Stimulated activated CD4-positive, alpha-beta T cell treated with anti-CD3 and anti-CD28 coated beads, Interleukin-1b, Interleukin-23, amount 100 ng/mL, for 1 hour (primary cell): Measurements from ENCODE around the gene NETO2.
"Not testable (repeated sequence)": the region's sequence is repeated elsewhere in the genome, so short reads cannot be mapped to it uniquely, and the experiment has no call there.

Source experiments
- DNase-seq, 2 donors: peaks; one replicate each; pipeline ENCODE4 v3.0.0-alpha.2; 2020; ENCODE audit warnings: low read depth in 2 of 2

The NETO2 gene

GRCh38 chr16:47065766-47066688, 77.7 kb downstream of the NETO2 start:
- DNase-seq: no peak

- DNase-seq: no peak
Observed at GRCh38 chr16:47064775-47065174, 79.0 kb downstream of the NETO2 start.

- DNase-seq: no peak
Observed at GRCh38 chr16:47063011-47063724, 80.6 kb downstream of the NETO2 start.

GRCh38 chr16:47061204-47061603, 82.5 kb downstream of the NETO2 start:
- no peak for DNase-seq

GRCh38 chr16:47060596-47060995, 83.1 kb downstream of the NETO2 start:
- DNase-seq: no peak

DNA sequence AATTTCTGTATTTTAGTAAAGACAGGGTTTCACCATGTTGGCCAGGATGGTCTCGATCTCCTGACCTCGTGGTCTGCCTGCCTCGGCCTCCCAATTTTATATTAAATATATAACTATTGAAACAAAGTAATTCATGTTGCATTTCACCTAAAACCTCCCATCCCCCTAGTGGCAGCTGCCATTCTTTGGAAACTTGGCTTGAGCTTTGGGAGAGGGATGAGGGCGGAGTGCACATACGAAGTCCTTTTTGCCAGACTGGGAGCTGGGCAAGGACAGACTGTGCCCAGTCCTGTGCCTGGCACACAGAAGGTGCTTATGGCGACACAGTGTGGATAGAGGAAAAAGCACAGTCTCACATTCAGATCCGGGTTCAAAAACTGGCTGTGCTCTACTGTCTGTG, 83.8 kb downstream of the NETO2 start:
- DNase-seq: no peak

- DNase-seq: not testable (repeated sequence)
Observed at GRCh38 chr16:47059130-47059529, 84.6 kb downstream of the NETO2 start.

- no peak for DNase-seq
Observed at GRCh38 chr16:47058295-47059086, 85.3 kb downstream of the NETO2 start.

DNA sequence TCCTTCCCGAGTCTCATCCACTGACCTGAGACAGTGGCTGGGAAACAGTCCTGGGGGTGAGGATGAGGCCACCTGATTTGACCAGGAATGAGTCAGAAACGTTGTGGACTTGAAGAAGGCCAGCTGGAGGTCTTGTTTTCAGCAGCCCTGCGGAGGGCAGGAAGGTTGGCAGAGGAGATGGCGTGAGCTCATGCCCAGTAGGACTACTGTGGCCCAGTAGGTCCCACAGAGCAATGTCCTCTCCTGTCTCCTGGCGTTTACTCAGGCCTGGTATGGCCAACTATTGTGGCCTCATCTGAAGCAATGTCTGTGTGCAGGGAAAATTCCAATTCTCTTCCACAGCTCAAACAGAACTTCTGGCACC, 86.1 kb downstream of the NETO2 start:
- DNase-seq: no peak

GRCh38 chr16:47056688-47057629, 86.8 kb downstream of the NETO2 start:
- no peak for DNase-seq

DNA sequence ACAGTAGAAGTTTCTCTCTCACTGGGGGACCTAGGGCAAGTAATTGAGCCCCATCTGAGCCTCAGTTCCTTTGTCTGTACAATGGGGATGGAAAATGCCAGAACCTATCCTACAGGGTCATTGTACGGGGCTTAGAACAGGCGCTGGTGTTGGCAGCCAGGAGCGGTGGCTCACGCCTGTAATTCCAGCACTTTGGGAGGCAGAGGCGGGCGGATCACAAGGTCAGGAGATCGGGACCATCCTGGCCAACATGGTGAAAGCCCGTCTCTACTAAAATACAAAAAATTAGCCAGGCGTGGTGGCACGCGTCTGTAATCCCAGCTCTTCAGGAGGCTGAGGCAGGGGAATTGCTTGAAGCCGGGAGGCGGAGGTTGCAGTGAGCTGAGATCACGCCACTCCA, 87.7 kb downstream of the NETO2 start:
- DNase-seq: not testable (repeated sequence)

- no peak for DNase-seq
Observed at GRCh38 chr16:47055136-47055885, 88.4 kb downstream of the NETO2 start.

- no peak for DNase-seq
Observed at GRCh38 chr16:47054306-47054705, 89.4 kb downstream of the NETO2 start.

DNA sequence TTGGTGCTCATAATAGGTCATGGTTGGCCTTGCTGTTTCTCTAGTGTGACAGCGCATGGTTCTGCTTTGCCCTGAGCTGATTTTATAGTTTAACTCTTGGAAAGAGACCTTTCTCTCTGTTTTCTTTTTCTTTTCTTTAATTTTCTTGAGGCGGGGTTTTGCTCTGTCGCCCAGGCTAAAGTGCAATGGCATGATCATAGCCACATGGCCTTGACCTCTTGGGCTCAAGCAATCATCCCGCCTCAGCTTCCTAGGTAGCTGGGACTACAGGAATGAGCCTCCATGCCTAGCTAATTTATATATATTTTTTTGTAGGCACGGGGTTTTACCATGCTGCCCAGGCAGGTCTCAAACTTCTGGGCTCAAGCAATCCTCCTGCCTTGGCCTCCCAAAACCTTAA, 89.8 kb downstream of the NETO2 start:
- DNase-seq: no peak

DNA sequence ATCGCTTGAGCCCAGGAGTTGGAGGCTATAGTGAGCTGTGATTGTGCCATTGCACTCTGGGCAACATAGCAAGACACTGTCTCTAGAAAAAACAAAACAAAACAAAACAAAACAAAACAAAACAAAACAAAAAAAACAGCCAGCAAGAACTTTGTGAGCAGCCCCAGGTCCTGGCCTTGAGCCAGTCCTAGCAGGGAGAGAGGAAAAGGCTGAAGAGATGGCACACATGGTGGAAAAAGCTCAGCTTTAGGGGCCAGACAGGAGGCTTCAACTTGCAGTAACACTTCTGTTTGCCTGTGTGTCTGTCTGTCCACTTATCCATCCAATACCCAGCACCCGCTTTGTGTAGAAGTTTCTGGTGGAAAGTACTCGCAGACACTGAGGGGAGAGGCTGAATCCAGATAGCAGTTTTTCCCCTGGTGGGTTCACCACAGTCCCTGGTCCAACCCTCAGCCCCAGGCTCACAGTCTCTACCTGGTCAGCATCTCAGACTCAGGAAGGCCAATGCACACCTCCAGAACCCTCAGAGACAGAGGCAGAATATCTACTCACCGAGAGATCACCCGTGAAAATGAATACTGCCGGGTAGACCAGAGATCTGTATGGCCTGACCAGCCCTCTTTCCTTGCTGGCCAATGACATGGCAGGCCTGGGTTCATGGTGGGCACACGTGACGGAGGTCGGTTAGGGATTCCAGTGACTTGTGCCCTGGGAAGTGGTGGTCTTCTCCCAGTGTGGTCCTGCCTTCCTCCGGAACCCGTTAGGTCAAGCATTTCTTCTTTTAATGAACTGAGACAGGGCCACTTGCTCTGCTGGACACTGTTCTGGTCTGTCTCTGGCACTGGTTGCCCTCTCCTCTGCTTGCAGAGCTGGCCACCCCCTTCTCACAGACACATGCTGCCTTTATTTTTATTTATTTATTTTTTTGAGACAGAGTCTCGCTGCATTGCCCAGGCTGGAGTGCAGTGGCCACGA, 90.8 kb downstream of the NETO2 start:
- no peak for DNase-seq

DNA sequence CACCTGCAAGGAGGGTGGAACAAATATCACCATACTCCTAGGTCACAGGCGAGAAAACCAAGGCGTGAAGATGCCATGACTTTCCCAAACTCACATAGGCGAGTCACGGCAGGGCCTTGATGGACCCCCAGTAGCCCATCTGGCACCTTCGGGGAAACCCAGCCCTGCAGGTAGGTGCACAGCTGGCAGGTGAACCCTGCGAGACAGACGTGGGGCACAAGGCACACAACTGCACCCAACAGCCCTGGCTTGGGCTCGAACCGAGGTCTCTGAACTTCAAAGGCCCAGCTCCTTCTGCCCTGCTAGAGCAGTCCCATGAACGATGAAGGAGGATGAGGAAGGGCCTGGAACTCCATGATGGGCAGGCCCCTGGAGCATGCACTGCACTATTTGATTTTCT, 92.7 kb downstream of the NETO2 start:
- no peak for DNase-seq

DNA sequence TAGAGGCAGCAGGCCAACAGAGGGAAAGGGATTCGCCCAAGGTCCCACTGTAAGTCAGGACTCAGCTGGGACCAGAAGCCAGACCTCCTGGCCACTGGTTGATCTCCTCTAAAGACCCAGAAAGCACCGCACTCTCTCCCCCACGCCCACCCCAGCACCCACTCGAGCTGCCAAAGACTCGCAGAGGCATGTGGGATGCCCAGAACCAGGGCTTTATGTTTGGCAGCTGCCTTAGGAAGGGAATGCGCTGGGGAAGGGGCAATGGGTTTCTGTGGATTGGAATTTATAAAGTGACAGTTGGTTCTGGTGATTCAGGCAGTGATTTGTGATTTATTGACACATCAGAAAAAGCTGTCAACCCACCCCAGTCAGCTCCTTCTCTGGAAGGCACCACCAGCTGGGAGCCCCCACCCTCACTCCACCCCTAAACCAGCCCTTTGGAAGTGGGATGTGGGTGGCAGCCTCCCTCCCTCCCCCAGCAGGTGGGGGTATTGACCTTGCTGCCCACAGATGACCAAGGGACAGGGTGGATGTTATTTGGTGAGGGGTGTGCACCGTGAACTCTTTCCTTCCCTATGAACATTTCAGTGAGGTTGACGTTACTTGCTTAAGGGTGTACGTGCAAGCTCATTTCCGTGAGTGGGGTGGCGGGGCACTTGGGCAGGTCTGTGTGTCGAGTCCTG, 93.7 kb downstream of the NETO2 start:
- no peak for DNase-seq

- DNase-seq: no peak
Observed at GRCh38 chr16:47047524-47048203, 96.1 kb downstream of the NETO2 start.
